CD14-positive monocyte (primary cell): ENCODE data around the gene MICAL2. TPM values are rescaled to one million over a fixed set of nuclear protein-coding genes. Genes with fewer than 3 reads are reported as not detected.

Experiments used
- DNase-seq, 3 donors: peaks; one replicate each; pipeline ENCODE4 v3.0.0-alpha.2; 2011 to 2022
- H2AFZ ChIP-seq: 2 replicates; pipeline ENCODE4 v1.6.0; 2012; ENCODE audit warnings: mild to moderate bottlenecking, low read depth, low read length, inconsistent platforms; ENCODE audit not compliant: insufficient read depth, poor library complexity, severe bottlenecking
- H3K27ac ChIP-seq, 2 donors: 1 replicate in 1 of 2; 2 replicates in 1 of 2; pipeline ENCODE4 v1.5.1; 2012 to 2013; ENCODE audit warnings: low read length in 2 of 2, control low read depth in 1 of 2, inconsistent platforms in 1 of 2, low read depth in 1 of 2, mild to moderate bottlenecking in 1 of 2
- H3K27me3 ChIP-seq, 2 donors: one replicate each; pipeline versions ENCODE4 v1.6.0 to v1.6.1; 2011 to 2013; ENCODE audit warnings: low read length in 2 of 2; ENCODE audit not compliant: control insufficient read depth in 2 of 2, insufficient read depth in 2 of 2
- H3K36me3 ChIP-seq, 2 donors: replicated peaks in 1 of 2; 1 replicate in 1 of 2; 2 replicates in 1 of 2; pipeline versions ENCODE4 v1.5.1 to v1.6.1; 2012 to 2013; ENCODE audit warnings: low read length in 2 of 2, control low read depth in 1 of 2, inconsistent platforms in 1 of 2, mild to moderate bottlenecking in 1 of 2; ENCODE audit not compliant: insufficient read depth in 2 of 2, control insufficient read depth in 1 of 2
- H3K4me1 ChIP-seq, 2 donors: 1 replicate in 1 of 2; 2 replicates in 1 of 2; pipeline versions ENCODE4 v1.5.1 to v1.6.1; 2012 to 2013; ENCODE audit warnings: low read length in 2 of 2, control low read depth in 1 of 2, inconsistent platforms in 1 of 2, mild to moderate bottlenecking in 1 of 2, moderate library complexity in 1 of 2; ENCODE audit not compliant: insufficient read depth in 2 of 2, control insufficient read depth in 1 of 2
- H3K4me2 ChIP-seq: replicated peaks from 2 replicates; pipeline ENCODE3; 2012; ENCODE audit warnings: low read length, moderate library complexity, mild to moderate bottlenecking; ENCODE audit not compliant: poor library complexity, severe bottlenecking; ENCODE audit errors: extremely low read depth
- H3K4me3 ChIP-seq, 3 experiments: fragments of 200-600 bp in 1 of 3; sonication (generic) in 1 of 3; replicated peaks in 1 of 3; 1 replicate in 2 of 3; 2 replicates in 1 of 3; pipeline ENCODE4 v1.5.1; 2011 to 2013; ENCODE audit warnings: low read length in 3 of 3, mild to moderate bottlenecking in 3 of 3, control low read depth in 2 of 3, low read depth in 2 of 3, inconsistent platforms in 1 of 3, moderate library complexity in 1 of 3
- H3K79me2 ChIP-seq: 2 replicates; pipeline ENCODE4 v1.6.0; 2012; ENCODE audit warnings: mild to moderate bottlenecking, control low read depth, inconsistent platforms, low read length, moderate library complexity; ENCODE audit not compliant: insufficient read depth
- H3K9ac ChIP-seq: 2 replicates; pipeline ENCODE4 v1.6.0; 2017; ENCODE audit warnings: low read length, mild to moderate bottlenecking; ENCODE audit not compliant: insufficient read depth, poor library complexity, severe bottlenecking
- H3K9me3 ChIP-seq, 2 donors: replicated peaks in 1 of 2; 1 replicate in 1 of 2; 2 replicates in 1 of 2; pipeline versions ENCODE4 v1.5.1 to v1.6.1; 2012 to 2013; ENCODE audit warnings: low read length in 2 of 2, control low read depth in 1 of 2; ENCODE audit not compliant: control insufficient read depth in 1 of 2, insufficient read depth in 1 of 2
- H4K20me1 ChIP-seq: 2 replicates; pipeline ENCODE4 v1.6.0; 2012; ENCODE audit warnings: mild to moderate bottlenecking, low read length, control low read depth, moderate library complexity; ENCODE audit not compliant: insufficient read depth
- H3K27ac Mint-ChIP-seq, 7 donors: one replicate each; pipeline ENCODE4 v1.8.0; 2020; ENCODE audit warnings: mild to moderate bottlenecking in 7 of 7, mixed read lengths in 7 of 7, moderate library complexity in 6 of 7, inconsistent platforms in 2 of 7
- H3K27me3 Mint-ChIP-seq, 3 donors: one replicate each; pipeline ENCODE4 v1.8.0; 2021 to 2022; ENCODE audit warnings: low read depth in 3 of 3, mild to moderate bottlenecking in 3 of 3, mixed read lengths in 3 of 3, moderate library complexity in 3 of 3, inconsistent platforms in 1 of 3
- H3K36me3 Mint-ChIP-seq, 2 donors: one replicate each; pipeline ENCODE4 v1.8.0; 2020; ENCODE audit warnings: mixed read lengths in 2 of 2, inconsistent platforms in 1 of 2, mild to moderate bottlenecking in 1 of 2
- H3K4me1 Mint-ChIP-seq: one replicate; pipeline ENCODE4 v1.8.0; 2020; ENCODE audit warnings: mild to moderate bottlenecking, mixed read lengths
- H3K4me3 Mint-ChIP-seq, 2 donors: one replicate each; pipeline ENCODE4 v1.8.0; 2020; ENCODE audit warnings: mild to moderate bottlenecking in 2 of 2, mixed read lengths in 2 of 2, moderate library complexity in 1 of 2
- H3K9me3 Mint-ChIP-seq, 7 donors: one replicate each; pipeline ENCODE4 v1.8.0; 2020 to 2022; ENCODE audit warnings: mixed read lengths in 7 of 7, mild to moderate bottlenecking in 6 of 7, moderate library complexity in 6 of 7, inconsistent platforms in 2 of 7
- CTCF ChIP-seq: fragments of 200-600 bp; IDR thresholded peaks from one replicate; pipeline ENCODE4 v1.8.0; 2022; ENCODE audit warnings: antibody characterized with exemption, mild to moderate bottlenecking
- WGBS: methylation state at CpG from one replicate; pipeline ENCODE4 v1.1.5; 2013; ENCODE audit warnings: missing lambda C conversion rate; ENCODE audit not compliant: insufficient coverage; 5-methylcytosine and 5-hydroxymethylcytosine counted together
- intact Hi-C, 2 donors: fragments of 100-400 bp; cut with micrococcal nuclease; formaldehyde crosslinking; loops; one replicate each; pipeline versions ENCODE4 v1.15.0 to v1.15.1; 2023
- polyA plus RNA-seq, 3 donors: library from polyadenylated mRNA; depleted of rRNA in 1 of 3; unstranded in 2 of 3; stranded (reverse) in 1 of 3; fragments of 300-500 nt in 2 of 3; fragments of >200 nt in 1 of 3; fragmentation: Illumina TruSeq in 2 of 3; gene quantifications; 1 replicate in 2 of 3; 2 replicates in 1 of 3; pipeline ENCODE4 v1.2.3, GENCODE V29; 2012 to 2021

Gene MICAL2
- polyA plus RNA-seq, 3 donors = 39.8 to 72.5 (median 44.0) TPM

GRCh38 chr11:12236744-12237101 is 126.3 kb downstream of the MICAL2 start:
- no peaks in the 10 kb centered on the region for H3K9me3 ChIP-seq
- no peaks in the 10 kb centered on the region for H3K79me2 ChIP-seq
- H3K9ac ChIP-seq = no peak overlapping the region
- Mint-ChIP-seq H3K9me3 (peaks cover 0 to 1% (median 0%) of the 10 kb centered on the region in 7 donors), H3K27me3 (peaks cover 0 to 5% (median 2%) of the 10 kb centered on the region in 3 donors), H3K4me1 (peaks cover 19% of the 10 kb centered on the region), H3K4me3 (no peak overlapping the region), H3K36me3 (peaks cover 93 to 99% of the 10 kb centered on the region in 2 donors), H3K27ac (no peak overlapping the region)
- H3K27me3 ChIP-seq = no peaks in the 10 kb centered on the region
- DNase-seq = no peak
- no peak overlapping the region for H3K4me2 ChIP-seq
- no peaks in the 10 kb centered on the region for H3K4me1 ChIP-seq
- 93% methylated on average over 2 of the region's 5 CpGs for WGBS
- H3K4me3 ChIP-seq = no peak overlapping the region
- peak; percentile 49 for TF ChIP-seq CTCF
- peaks cover 73 to 98% of the 10 kb centered on the region in 2 donors for H3K36me3 ChIP-seq
- intact Hi-C loops = loop anchor here (1.0 to 2.0 kb wide), 2 partner anchors 189 to 190 kb away; no protein-coding TSS in a partner anchor
- peaks cover 34% of the 10 kb centered on the region for H4K20me1 ChIP-seq
- no peak overlapping the region for H2AFZ ChIP-seq
- H3K27ac ChIP-seq = no peak overlapping the region

GRCh38 chr11:12237381-12237784 is 127.0 kb downstream of the MICAL2 start:
- peaks cover 93 to 99% of the 10 kb centered on the region in 2 donors for H3K36me3 Mint-ChIP-seq

More at GRCh38 chr11:12237381-12237784, 127.0 kb downstream of the MICAL2 start:
- Histone ChIP-seq H2AFZ (no peak overlapping the region), H3K9ac (no peak overlapping the region), H3K4me2 (no peak overlapping the region), H3K36me3 (peaks cover 74 to 98% of the 10 kb centered on the region in 2 donors), H3K9me3 (no peaks in the 10 kb centered on the region), H3K4me1 (no peaks in the 10 kb centered on the region), H3K4me3 (no peak overlapping the region), H3K27me3 (no peaks in the 10 kb centered on the region), H3K27ac (no peak overlapping the region), H3K79me2 (no peaks in the 10 kb centered on the region), H4K20me1 (peaks cover 37% of the 10 kb centered on the region)
- Mint-ChIP-seq H3K9me3 (peaks cover 0 to 1% (median 0%) of the 10 kb centered on the region in 7 donors), H3K27ac (no peak overlapping the region), H3K27me3 (peaks cover under 1 to 5% (median 2%) of the 10 kb centered on the region in 3 donors), H3K4me1 (peaks cover 19% of the 10 kb centered on the region), H3K4me3 (no peak overlapping the region)
- DNase-seq = no peak
- intact Hi-C loops = loop anchor here in 1 of 2 donors (2.0 kb wide), 1 partner anchor 191 kb away; no protein-coding TSS in a partner anchor
- no peak for TF ChIP-seq CTCF
- 89% methylated on average over 1 of the region's 3 CpGs for WGBS
